ENCODE measurements around the gene PUSL1. TPM values are rescaled to one million over a fixed set of nuclear protein-coding genes. Genes with fewer than 3 reads are reported as not detected.

PUSL1 gene
- total and polyA plus RNA-seq, 2 experiments from 2014 or later, result 41.5 to 55.8 TPM

DNA sequence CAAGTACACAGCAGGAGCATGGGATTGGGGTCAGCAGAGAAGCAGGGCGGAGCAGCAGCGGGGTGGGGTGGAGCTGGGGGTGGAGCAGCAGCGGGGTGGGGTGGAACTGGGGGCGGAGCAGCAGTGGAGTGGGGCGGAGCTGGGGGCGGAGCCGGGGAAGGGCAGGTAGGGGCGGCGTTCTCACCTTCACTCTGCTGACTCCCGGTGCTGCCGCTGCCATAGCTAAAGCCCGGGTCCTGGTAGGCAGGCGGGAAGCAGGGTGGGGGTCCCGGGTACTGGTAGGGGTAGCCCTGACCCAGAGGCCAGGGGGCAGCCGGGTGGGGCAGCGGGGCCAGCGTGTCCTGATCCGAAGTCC, 29.4 kb downstream of the PUSL1 start:
- H3K4me1 ChIP-seq (ENCODE audit: insufficient read depth), result no peaks in the 10 kb centered on the region
- no peaks in the 10 kb centered on the region for H3K79me2 ChIP-seq (replicated peaks; ENCODE audit: insufficient read depth)
- no peak overlapping the region for H3K4me3 ChIP-seq
- Mint-ChIP-seq H3K4me1 (no peaks in the 10 kb centered on the region; the same call in 2 of the 3 replicates), H3K27me3 (ENCODE audit: insufficient read depth, low read depth, poor library complexity) (peaks cover 8% of the 10 kb centered on the region), H3K9me3 (no peaks in the 10 kb centered on the region; the same call in 2 of the 3 replicates), H3K27ac (no peak overlapping the region), H3K4me3 (no peak overlapping the region), H3K36me3 (ENCODE audit: low read depth) (peaks cover 18% of the 10 kb centered on the region)
- TF ChIP-seq ZNF331 (CRISPR knock-in tag; IDR thresholded peaks at IDR 0.05; ENCODE audit: low read depth), result no peak
- TF ChIP-seq STAT1 (IDR thresholded peaks at IDR 0.05; ENCODE audit: unreplicated experiment), result no peak
- TF ChIP-seq ZNF462 (CRISPR knock-in tag; IDR thresholded peaks at IDR 0.05), result no peak
- no peak for TF ChIP-seq POLR2AphosphoS5 (IDR thresholded peaks at IDR 0.05; ENCODE audit: low read depth)
- TF ChIP-seq, protein P1, sequence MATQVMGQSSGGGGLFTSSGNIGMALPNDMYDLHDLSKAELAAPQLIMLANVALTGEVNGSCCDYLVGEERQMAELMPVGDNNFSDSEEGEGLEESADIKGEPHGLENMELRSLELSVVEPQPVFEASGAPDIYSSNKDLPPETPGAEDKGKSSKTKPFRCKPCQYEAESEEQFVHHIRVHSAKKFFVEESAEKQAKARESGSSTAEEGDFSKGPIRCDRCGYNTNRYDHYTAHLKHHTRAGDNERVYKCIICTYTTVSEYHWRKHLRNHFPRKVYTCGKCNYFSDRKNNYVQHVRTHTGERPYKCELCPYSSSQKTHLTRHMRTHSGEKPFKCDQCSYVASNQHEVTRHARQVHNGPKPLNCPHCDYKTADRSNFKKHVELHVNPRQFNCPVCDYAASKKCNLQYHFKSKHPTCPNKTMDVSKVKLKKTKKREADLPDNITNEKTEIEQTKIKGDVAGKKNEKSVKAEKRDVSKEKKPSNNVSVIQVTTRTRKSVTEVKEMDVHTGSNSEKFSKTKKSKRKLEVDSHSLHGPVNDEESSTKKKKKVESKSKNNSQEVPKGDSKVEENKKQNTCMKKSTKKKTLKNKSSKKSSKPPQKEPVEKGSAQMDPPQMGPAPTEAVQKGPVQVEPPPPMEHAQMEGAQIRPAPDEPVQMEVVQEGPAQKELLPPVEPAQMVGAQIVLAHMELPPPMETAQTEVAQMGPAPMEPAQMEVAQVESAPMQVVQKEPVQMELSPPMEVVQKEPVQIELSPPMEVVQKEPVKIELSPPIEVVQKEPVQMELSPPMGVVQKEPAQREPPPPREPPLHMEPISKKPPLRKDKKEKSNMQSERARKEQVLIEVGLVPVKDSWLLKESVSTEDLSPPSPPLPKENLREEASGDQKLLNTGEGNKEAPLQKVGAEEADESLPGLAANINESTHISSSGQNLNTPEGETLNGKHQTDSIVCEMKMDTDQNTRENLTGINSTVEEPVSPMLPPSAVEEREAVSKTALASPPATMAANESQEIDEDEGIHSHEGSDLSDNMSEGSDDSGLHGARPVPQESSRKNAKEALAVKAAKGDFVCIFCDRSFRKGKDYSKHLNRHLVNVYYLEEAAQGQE (IDR thresholded peaks at IDR 0.05; ENCODE audit: unreplicated experiment), result no peak
- TF ChIP-seq NANOG (IDR thresholded peaks at IDR 0.05; ENCODE audit: borderline replicate concordance), result no peak
- no peak for TF ChIP-seq ETS1 (IDR thresholded peaks at IDR 0.05)
- no peak for TF ChIP-seq EZH2 (IDR thresholded peaks at IDR 0.05; ENCODE audit: low read depth, unreplicated experiment)
- no peak for TF ChIP-seq CREB1 (CRISPR knock-in tag; IDR thresholded peaks at IDR 0.05; ENCODE audit: low read depth)
- no peak for TF ChIP-seq ZNF114 (CRISPR knock-in tag; IDR thresholded peaks at IDR 0.05)
- no peak for TF ChIP-seq EZH2phosphoT487 (IDR thresholded peaks at IDR 0.05; ENCODE audit: unreplicated experiment)
- TF ChIP-seq, protein P2, sequence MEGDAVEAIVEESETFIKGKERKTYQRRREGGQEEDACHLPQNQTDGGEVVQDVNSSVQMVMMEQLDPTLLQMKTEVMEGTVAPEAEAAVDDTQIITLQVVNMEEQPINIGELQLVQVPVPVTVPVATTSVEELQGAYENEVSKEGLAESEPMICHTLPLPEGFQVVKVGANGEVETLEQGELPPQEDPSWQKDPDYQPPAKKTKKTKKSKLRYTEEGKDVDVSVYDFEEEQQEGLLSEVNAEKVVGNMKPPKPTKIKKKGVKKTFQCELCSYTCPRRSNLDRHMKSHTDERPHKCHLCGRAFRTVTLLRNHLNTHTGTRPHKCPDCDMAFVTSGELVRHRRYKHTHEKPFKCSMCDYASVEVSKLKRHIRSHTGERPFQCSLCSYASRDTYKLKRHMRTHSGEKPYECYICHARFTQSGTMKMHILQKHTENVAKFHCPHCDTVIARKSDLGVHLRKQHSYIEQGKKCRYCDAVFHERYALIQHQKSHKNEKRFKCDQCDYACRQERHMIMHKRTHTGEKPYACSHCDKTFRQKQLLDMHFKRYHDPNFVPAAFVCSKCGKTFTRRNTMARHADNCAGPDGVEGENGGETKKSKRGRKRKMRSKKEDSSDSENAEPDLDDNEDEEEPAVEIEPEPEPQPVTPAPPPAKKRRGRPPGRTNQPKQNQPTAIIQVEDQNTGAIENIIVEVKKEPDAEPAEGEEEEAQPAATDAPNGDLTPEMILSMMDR (conservative IDR thresholded peaks at IDR 0.05; ENCODE audit: low read depth in 2 of 2), result no peak
- TF ChIP-seq JUNB (IDR thresholded peaks at IDR 0.05; ENCODE audit: unreplicated experiment), result no peak
- H3K36me3 ChIP-seq (ENCODE audit: insufficient read depth), result no peaks in the 10 kb centered on the region
- peak; percentile 74 for DNase-seq (ENCODE audit: low spot score)
- no peak overlapping the region for H2AFZ ChIP-seq
- no peak overlapping the region for H3K4me2 ChIP-seq
- H3K27me3 ChIP-seq (ENCODE audit: insufficient read depth), result no peaks in the 10 kb centered on the region
- peak; percentile 82 for ATAC-seq
- H3K9me2 ChIP-seq (ENCODE audit: insufficient read depth), result no peaks in the 10 kb centered on the region
- no peak overlapping the region for H3K27ac ChIP-seq (ENCODE audit: low read depth)
- peaks cover 15% of the 10 kb centered on the region for H3F3A ChIP-seq (replicated peaks; ENCODE audit: low read depth)
- H4K20me1 ChIP-seq (replicated peaks; ENCODE audit: insufficient read depth), result no peaks in the 10 kb centered on the region

Measured in GM23338 (cell line).